Measurements from ENCODE around the gene APRT. TPM values are rescaled to one million over a fixed set of nuclear protein-coding genes. Genes with fewer than 3 reads are reported as not detected.

Gene APRT
- total and polyA plus RNA-seq, 9 of the 15 experiments (the other 6 are each of a cell fraction or from before 2014, with no cell fraction given) = 41.7 to 409 (median 146) TPM

- Histone ChIP-seq H3K27me3 (ENCODE audit: control insufficient read depth in 2 of 2, insufficient read depth in 2 of 2, low read length in 2 of 2) (no peaks in the 10 kb centered on the region), H3K4me1 (replicated peaks in 1 of 2; ENCODE audit: control insufficient read depth in 2 of 2, insufficient read depth in 2 of 2, low read length in 2 of 2) (peaks cover 8 to 45% of the 10 kb centered on the region in 2 experiments), H3K9me3 (replicated peaks; ENCODE audit: control insufficient read depth, insufficient read depth, low read depth, low read length) (no peaks in the 10 kb centered on the region), H3K79me2 (ENCODE audit: control insufficient read depth, insufficient read depth, low read length) (peaks cover 23% of the 10 kb centered on the region), H3K27ac (ENCODE audit: extremely low read depth, low read depth, low read length) (no peak overlapping the region), H3K4me3 (peak overlapping the region; percentile 37; the same call in 1 of the 2 replicates), H2AFZ (ENCODE audit: low read depth, low read length) (no peak overlapping the region), H3K9me1 (ENCODE audit: control insufficient read depth, insufficient read depth, low read length) (peaks cover 6% of the 10 kb centered on the region), H3K9ac (ENCODE audit: insufficient read depth in 1 of 2, low read depth in 2 of 2, low read length in 2 of 2) (peak overlapping the region; percentile 31 to 93; a peak in 3 of 4 replicates), H4K20me1 (replicated peaks; ENCODE audit: control insufficient read depth, insufficient read depth, low read length) (no peaks in the 10 kb centered on the region; the same call in 1 of the 2 replicates), H3K36me3 (ENCODE audit: control insufficient read depth, insufficient read depth, low read length) (peaks cover 33% of the 10 kb centered on the region; the same call in 2 of the 3 replicates), H3K4me2 (ENCODE audit: insufficient read depth, low read length) (peak overlapping the region; percentile 76)
- TF ChIP-seq KDM1A (IDR thresholded peaks at IDR 0.05) = no peak
- no peak for TF ChIP-seq HSF4 (CRISPR knock-in tag; IDR thresholded peaks at IDR 0.05; ENCODE audit: borderline replicate concordance)
- TF ChIP-seq HINFP (tag; conservative IDR thresholded peaks at IDR 0.05; ENCODE audit: low read depth) = no peak
- TF ChIP-seq PCBP1 (IDR thresholded peaks at IDR 0.05; ENCODE audit: low read depth, low read length, poor library complexity, severe bottlenecking) = no peak
- no peak for TF ChIP-seq ZNF717 (CRISPR knock-in tag; IDR thresholded peaks at IDR 0.05)
- TF ChIP-seq DACH1 (IDR thresholded peaks at IDR 0.05; ENCODE audit: partially characterized antibody) = no peak
- no peak for TF ChIP-seq E2F6 (IDR thresholded peaks at IDR 0.05; ENCODE audit: borderline replicate concordance in 1 of 2, extremely low read depth in 1 of 2, insufficient read depth in 1 of 2, insufficient read length in 1 of 2, low read depth in 1 of 2, low read length in 1 of 2, poor library complexity in 1 of 2, severe bottlenecking in 1 of 2)
- no peak for TF ChIP-seq MIER1 (IDR thresholded peaks at IDR 0.05; ENCODE audit: low read depth)
- no peak for TF ChIP-seq USF1 (CRISPR knock-in tag; IDR thresholded peaks at IDR 0.05)
- no peak for TF ChIP-seq ZNF507 (tag; conservative IDR thresholded peaks at IDR 0.05)
- TF ChIP-seq ZNF274 (IDR thresholded peaks at IDR 0.05; ENCODE audit: borderline replicate concordance, low read depth, low read length) = no peak
- no peak for TF ChIP-seq NFIC (IDR thresholded peaks at IDR 0.05)
- TF ChIP-seq ARID4B (CRISPR knock-in tag; IDR thresholded peaks at IDR 0.05) = no peak
- no peak for TF ChIP-seq ZBTB8A (IDR thresholded peaks at IDR 0.05; ENCODE audit: partially characterized antibody)
- ATAC-seq = no peak
- WGBS (ENCODE audit: insufficient coverage, low coverage, missing lambda C conversion rate) = 79% methylated on average over 13 of the region's 13 CpGs
- POLR2A ChIA-PET = interaction anchor here (0.7 kb wide), 2 partner anchors 258 to 260 kb away, joined by 3 read pairs; no protein-coding TSS in a partner anchor
- intact Hi-C loops (cut with micrococcal nuclease) = loop anchor here (2.0 kb wide), 1 partner anchor 43 kb away; no protein-coding TSS in a partner anchor
- CTCF ChIA-PET (ENCODE audit: low intra/inter-chr PET ratio) = no interaction called here
- TSS peak; percentile 42 for BruUV-seq (replicated peaks)
- in situ Hi-C loops (cut with MboI) = no loop called here
- FAIRE-seq = no peak
- DNase-seq (ENCODE audit: extremely low read depth in 1 of 4, low spot score in 3 of 4) = no peak
These were observed 44.0 kb upstream of the APRT start for GRCh38 chr16:88855736-88856121.
